ENCODE data around the gene HEMK1. TPM values are rescaled to one million over a fixed set of nuclear protein-coding genes. Genes with fewer than 3 reads are reported as not detected.

HEMK1 gene
- total and polyA plus RNA-seq, 9 donors: 12.9 to 21.5 (median 16.6) TPM

GRCh38 chr3:50599115-50599715 lies 29.9 kb downstream of the HEMK1 start:
- DNase-seq: no peak
- peak overlapping the region; percentile 99 for H3K27ac ChIP-seq (ENCODE audit: low read length)
- no peaks in the 10 kb centered on the region for H3K27me3 ChIP-seq (ENCODE audit: control insufficient read depth, insufficient read depth, low read length)
- WGBS (ENCODE audit: insufficient coverage): 80% methylated on average over 2 of the region's 6 CpGs
- no peak overlapping the region for H3K4me3 ChIP-seq (ENCODE audit: low read length)
- peaks cover 51% of the 10 kb centered on the region for H3K4me1 ChIP-seq (ENCODE audit: control insufficient read depth, insufficient read depth, low read length)
- no peaks in the 10 kb centered on the region for H3K9me3 ChIP-seq (replicated peaks; ENCODE audit: control insufficient read depth, low read depth, low read length)
- H3K36me3 ChIP-seq (ENCODE audit: control insufficient read depth, insufficient read depth, low read length): peaks cover 12% of the 10 kb centered on the region

DNA sequence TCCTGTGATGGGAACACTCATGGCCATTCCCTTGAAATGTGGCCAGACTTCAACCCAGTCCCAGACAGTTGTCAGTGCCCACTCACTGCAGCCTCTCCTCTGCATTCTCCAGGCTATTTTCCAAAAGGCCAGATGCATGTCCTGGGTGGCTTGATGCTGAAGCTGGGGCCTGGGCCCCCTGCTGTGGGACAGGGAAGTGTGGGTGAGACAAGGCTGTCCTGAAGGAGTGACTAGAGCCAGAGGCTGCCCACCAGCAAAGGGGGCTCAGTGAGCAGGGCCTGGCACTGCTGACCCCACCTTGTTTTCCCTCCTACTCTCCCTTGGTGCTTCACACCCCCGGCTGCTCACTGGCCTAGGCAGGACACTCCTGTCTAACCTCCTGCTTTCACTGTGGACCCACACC lies 30.4 kb downstream of the HEMK1 start:
- peaks cover 51% of the 10 kb centered on the region for H3K4me1 ChIP-seq (ENCODE audit: control insufficient read depth, insufficient read depth, low read length)
- H3K9me3 ChIP-seq (replicated peaks; ENCODE audit: control insufficient read depth, low read depth, low read length): no peaks in the 10 kb centered on the region
- H3K27ac ChIP-seq (ENCODE audit: low read length): peak overlapping the region; percentile 99
- WGBS (ENCODE audit: insufficient coverage): 100% methylated on average over 1 of the region's 1 CpG
- no peaks in the 10 kb centered on the region for H3K27me3 ChIP-seq (ENCODE audit: control insufficient read depth, insufficient read depth, low read length)
- no peak overlapping the region for H3K4me3 ChIP-seq (ENCODE audit: low read length)
- peaks cover 16% of the 10 kb centered on the region for H3K36me3 ChIP-seq (ENCODE audit: control insufficient read depth, insufficient read depth, low read length)
- peak; percentile 51 for DNase-seq

GRCh38 chr3:50600141-50600753 lies 30.9 kb downstream of the HEMK1 start:
- Histone ChIP-seq H3K27ac (ENCODE audit: low read length) (peak overlapping the region; percentile 99), H3K9me3 (replicated peaks; ENCODE audit: control insufficient read depth, low read depth, low read length) (no peaks in the 10 kb centered on the region), H3K27me3 (ENCODE audit: control insufficient read depth, insufficient read depth, low read length) (no peaks in the 10 kb centered on the region), H3K4me1 (ENCODE audit: control insufficient read depth, insufficient read depth, low read length) (peaks cover 51% of the 10 kb centered on the region), H3K36me3 (ENCODE audit: control insufficient read depth, insufficient read depth, low read length) (peaks cover 21% of the 10 kb centered on the region), H3K4me3 (ENCODE audit: low read length) (no peak overlapping the region)
- DNase-seq: no peak
- WGBS (ENCODE audit: insufficient coverage): 61% methylated on average over 7 of the region's 9 CpGs

DNA sequence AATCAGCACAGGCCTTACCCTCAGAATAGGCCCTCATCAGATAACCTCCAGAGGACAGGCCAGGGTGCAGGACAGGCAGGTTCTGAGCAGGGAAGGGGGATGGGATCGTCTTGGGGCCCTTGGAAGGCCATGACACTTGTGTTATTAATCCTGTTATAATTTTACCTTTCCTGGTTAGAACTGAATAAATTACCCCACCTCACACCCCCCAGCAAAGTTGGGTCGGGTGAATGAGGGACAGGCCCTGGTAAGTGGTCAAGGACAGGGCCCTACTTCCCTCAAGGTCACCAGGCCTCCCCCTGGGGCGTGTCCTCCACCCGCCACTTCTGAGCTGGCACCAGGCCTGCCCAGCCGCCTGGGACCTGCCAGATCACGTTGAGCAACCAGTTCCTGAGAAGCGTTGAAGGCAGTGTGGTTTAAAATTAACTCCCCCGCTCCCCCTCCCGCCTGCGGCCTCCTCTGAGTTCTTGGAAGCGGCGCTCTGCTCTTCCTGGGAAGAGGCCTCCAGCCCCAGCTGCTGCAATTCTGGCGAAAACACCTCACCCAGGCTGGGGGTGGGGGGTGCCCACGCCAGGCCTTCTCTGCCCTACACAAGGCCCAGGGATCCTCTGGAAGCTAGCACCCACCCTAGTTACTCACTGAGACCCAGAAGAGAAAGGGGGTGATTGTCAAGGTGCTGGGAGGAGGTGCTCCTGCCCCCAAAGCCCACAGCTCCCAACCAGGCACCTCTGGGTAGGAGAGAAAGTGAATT lies 31.7 kb downstream of the HEMK1 start:
- Histone ChIP-seq H3K36me3 (ENCODE audit: control insufficient read depth, insufficient read depth, low read length) (peaks cover 29% of the 10 kb centered on the region), H3K27ac (ENCODE audit: low read length) (peak overlapping the region; percentile 99), H3K27me3 (ENCODE audit: control insufficient read depth, insufficient read depth, low read length) (no peaks in the 10 kb centered on the region), H3K4me1 (ENCODE audit: control insufficient read depth, insufficient read depth, low read length) (peaks cover 55% of the 10 kb centered on the region), H3K9me3 (replicated peaks; ENCODE audit: control insufficient read depth, low read depth, low read length) (no peaks in the 10 kb centered on the region), H3K4me3 (ENCODE audit: low read length) (no peak overlapping the region)
- peak; percentile 97 for DNase-seq
- 0% methylated on average over 5 of the region's 14 CpGs for WGBS (ENCODE audit: insufficient coverage)

GRCh38 chr3:50602595-50603191 lies 33.4 kb downstream of the HEMK1 start:
- Histone ChIP-seq H3K36me3 (ENCODE audit: control insufficient read depth, insufficient read depth, low read length) (peaks cover 45% of the 10 kb centered on the region), H3K4me3 (ENCODE audit: low read length) (no peak overlapping the region), H3K9me3 (replicated peaks; ENCODE audit: control insufficient read depth, low read depth, low read length) (no peaks in the 10 kb centered on the region), H3K27me3 (ENCODE audit: control insufficient read depth, insufficient read depth, low read length) (no peaks in the 10 kb centered on the region), H3K27ac (ENCODE audit: low read length) (peak overlapping the region; percentile 99), H3K4me1 (ENCODE audit: control insufficient read depth, insufficient read depth, low read length) (peaks cover 66% of the 10 kb centered on the region)
- 79% methylated on average over 7 of the region's 9 CpGs for WGBS (ENCODE audit: insufficient coverage)
- peak; percentile 53 for DNase-seq

DNA sequence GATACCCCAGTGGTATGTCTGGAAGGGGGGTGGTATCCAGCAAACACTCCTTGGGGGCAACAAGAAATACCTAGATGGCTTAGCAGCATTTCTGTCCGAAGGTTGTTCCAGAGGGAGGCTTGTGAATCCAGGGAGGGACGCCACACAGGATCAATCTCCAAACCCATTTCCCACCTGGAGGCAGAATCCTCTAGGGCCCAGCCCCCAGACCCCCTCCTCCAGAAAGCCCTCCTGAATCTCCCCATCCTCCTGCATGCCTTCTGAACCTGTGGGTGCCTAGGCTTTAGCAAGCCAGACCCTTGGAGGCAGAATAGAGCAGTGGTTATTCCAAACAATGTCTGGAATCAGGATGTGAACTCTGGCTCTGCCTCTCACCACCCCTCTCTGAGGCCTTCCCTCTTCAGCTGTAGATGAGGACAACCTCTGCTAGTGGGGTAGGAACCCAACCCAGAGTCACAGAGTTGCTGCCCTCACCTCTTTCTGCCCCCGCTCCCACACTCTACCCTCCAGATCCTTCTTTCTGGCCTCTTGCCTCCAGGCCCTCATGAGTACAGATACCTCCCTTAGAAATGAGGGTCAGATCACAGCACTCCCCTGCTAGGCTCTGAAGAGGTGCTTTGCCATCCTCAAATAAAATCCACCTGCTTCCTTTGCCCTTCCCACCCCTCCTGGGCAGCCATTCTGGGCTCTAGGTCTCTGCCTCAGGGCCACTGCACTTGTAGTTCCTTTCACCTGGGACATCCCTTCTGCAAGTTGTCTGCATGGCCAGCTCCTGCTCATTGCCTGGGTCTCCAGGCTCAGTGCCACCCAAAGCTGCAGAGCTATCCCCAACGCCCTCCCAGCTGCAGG lies 34.2 kb downstream of the HEMK1 start:
- 75% methylated on average over 2 of the region's 4 CpGs for WGBS (ENCODE audit: insufficient coverage)
- Histone ChIP-seq H3K4me3 (ENCODE audit: low read length) (no peak overlapping the region), H3K27me3 (ENCODE audit: control insufficient read depth, insufficient read depth, low read length) (no peaks in the 10 kb centered on the region), H3K9me3 (replicated peaks; ENCODE audit: control insufficient read depth, low read depth, low read length) (no peaks in the 10 kb centered on the region), H3K36me3 (ENCODE audit: control insufficient read depth, insufficient read depth, low read length) (peaks cover 53% of the 10 kb centered on the region), H3K27ac (ENCODE audit: low read length) (peak overlapping the region; percentile 99), H3K4me1 (ENCODE audit: control insufficient read depth, insufficient read depth, low read length) (peaks cover 73% of the 10 kb centered on the region)
- DNase-seq: no peak

DNA sequence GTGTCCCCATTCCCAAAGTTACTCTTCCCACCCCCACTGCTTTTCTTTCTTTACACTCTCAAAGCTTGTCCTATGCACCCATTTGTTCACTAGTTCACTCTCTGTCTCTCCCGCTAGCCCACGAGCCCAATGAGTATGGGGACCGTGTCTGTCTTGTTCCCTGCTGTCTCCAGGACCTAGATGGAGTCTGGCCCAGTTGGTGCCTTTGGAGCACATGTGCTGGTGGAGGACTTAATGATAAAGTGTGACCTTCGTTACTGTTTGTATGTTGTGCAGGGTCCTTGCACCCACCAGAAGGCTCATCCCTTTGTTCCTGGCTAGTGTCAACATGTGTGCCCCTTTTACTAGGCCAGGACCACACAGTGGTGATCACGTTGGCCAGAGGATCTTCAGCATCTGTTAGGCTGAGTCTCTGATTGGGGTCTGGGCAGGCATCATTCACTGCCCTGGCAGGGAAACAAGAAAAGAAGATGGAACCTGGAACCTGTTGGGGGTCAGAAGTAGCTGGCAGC lies 34.8 kb downstream of the HEMK1 start:
- 87% methylated on average over 5 of the region's 5 CpGs for WGBS (ENCODE audit: insufficient coverage)
- H3K4me1 ChIP-seq (ENCODE audit: control insufficient read depth, insufficient read depth, low read length): peaks cover 76% of the 10 kb centered on the region
- DNase-seq: no peak
- H3K27me3 ChIP-seq (ENCODE audit: control insufficient read depth, insufficient read depth, low read length): no peaks in the 10 kb centered on the region
- H3K27ac ChIP-seq (ENCODE audit: low read length): no peak overlapping the region
- H3K36me3 ChIP-seq (ENCODE audit: control insufficient read depth, insufficient read depth, low read length): peaks cover 59% of the 10 kb centered on the region
- no peak overlapping the region for H3K4me3 ChIP-seq (ENCODE audit: low read length)
- no peaks in the 10 kb centered on the region for H3K9me3 ChIP-seq (replicated peaks; ENCODE audit: control insufficient read depth, low read depth, low read length)

GRCh38 chr3:50604628-50605588 lies 35.6 kb downstream of the HEMK1 start:
- WGBS (ENCODE audit: insufficient coverage): 79% methylated on average over 12 of the region's 14 CpGs
- peaks cover 76% of the 10 kb centered on the region for H3K4me1 ChIP-seq (ENCODE audit: control insufficient read depth, insufficient read depth, low read length)

GRCh38 chr3:50605901-50606326 lies 36.6 kb downstream of the HEMK1 start:
- no peak for DNase-seq
- H3K27me3 ChIP-seq (ENCODE audit: control insufficient read depth, insufficient read depth, low read length): no peaks in the 10 kb centered on the region
- H3K27ac ChIP-seq (ENCODE audit: low read length): no peak overlapping the region
- WGBS (ENCODE audit: insufficient coverage): 85% methylated on average over 3 of the region's 5 CpGs
- no peak overlapping the region for H3K4me3 ChIP-seq (ENCODE audit: low read length)
- peaks cover 71% of the 10 kb centered on the region for H3K36me3 ChIP-seq (ENCODE audit: control insufficient read depth, insufficient read depth, low read length)
- no peaks in the 10 kb centered on the region for H3K9me3 ChIP-seq (replicated peaks; ENCODE audit: control insufficient read depth, low read depth, low read length)
- peaks cover 76% of the 10 kb centered on the region for H3K4me1 ChIP-seq (ENCODE audit: control insufficient read depth, insufficient read depth, low read length)

More at GRCh38 chr3:50604628-50605588, 35.6 kb downstream of the HEMK1 start:
- Histone ChIP-seq H3K9me3 (replicated peaks; ENCODE audit: control insufficient read depth, low read depth, low read length) (no peaks in the 10 kb centered on the region), H3K4me3 (ENCODE audit: low read length) (no peak overlapping the region), H3K27ac (ENCODE audit: low read length) (no peak overlapping the region), H3K36me3 (ENCODE audit: control insufficient read depth, insufficient read depth, low read length) (peaks cover 67% of the 10 kb centered on the region), H3K27me3 (ENCODE audit: control insufficient read depth, insufficient read depth, low read length) (no peaks in the 10 kb centered on the region)
- DNase-seq: no peak

All from muscle of leg (tissue), 11 donors.